CD14-positive monocyte (primary cell): ENCODE data around the gene SCAPER. TPM values are rescaled to one million over a fixed set of nuclear protein-coding genes. Genes with fewer than 3 reads are reported as not detected.
"Not testable (repeated sequence)": the region's sequence is repeated elsewhere in the genome, so short reads cannot be mapped to it uniquely, and the experiment has no call there.

Experiments
- DNase-seq, 3 donors: peaks; one replicate each; pipeline ENCODE4 v3.0.0-alpha.2; 2011 to 2022
- H2AFZ ChIP-seq: 2 replicates; pipeline ENCODE4 v1.6.0; 2012; ENCODE audit warnings: mild to moderate bottlenecking, low read depth, low read length, inconsistent platforms; ENCODE audit not compliant: insufficient read depth, poor library complexity, severe bottlenecking
- H3K27ac ChIP-seq, 2 donors: 1 replicate in 1 of 2; 2 replicates in 1 of 2; pipeline ENCODE4 v1.5.1; 2012 to 2013; ENCODE audit warnings: low read length in 2 of 2, control low read depth in 1 of 2, inconsistent platforms in 1 of 2, low read depth in 1 of 2, mild to moderate bottlenecking in 1 of 2
- H3K27me3 ChIP-seq, 2 donors: one replicate each; pipeline versions ENCODE4 v1.6.0 to v1.6.1; 2011 to 2013; ENCODE audit warnings: low read length in 2 of 2; ENCODE audit not compliant: control insufficient read depth in 2 of 2, insufficient read depth in 2 of 2
- H3K36me3 ChIP-seq, 2 donors: replicated peaks in 1 of 2; 1 replicate in 1 of 2; 2 replicates in 1 of 2; pipeline versions ENCODE4 v1.5.1 to v1.6.1; 2012 to 2013; ENCODE audit warnings: low read length in 2 of 2, control low read depth in 1 of 2, inconsistent platforms in 1 of 2, mild to moderate bottlenecking in 1 of 2; ENCODE audit not compliant: insufficient read depth in 2 of 2, control insufficient read depth in 1 of 2
- H3K4me1 ChIP-seq, 2 donors: 1 replicate in 1 of 2; 2 replicates in 1 of 2; pipeline versions ENCODE4 v1.5.1 to v1.6.1; 2012 to 2013; ENCODE audit warnings: low read length in 2 of 2, control low read depth in 1 of 2, inconsistent platforms in 1 of 2, mild to moderate bottlenecking in 1 of 2, moderate library complexity in 1 of 2; ENCODE audit not compliant: insufficient read depth in 2 of 2, control insufficient read depth in 1 of 2
- H3K4me2 ChIP-seq: replicated peaks from 2 replicates; pipeline ENCODE3; 2012; ENCODE audit warnings: low read length, moderate library complexity, mild to moderate bottlenecking; ENCODE audit not compliant: poor library complexity, severe bottlenecking; ENCODE audit errors: extremely low read depth
- H3K4me3 ChIP-seq, 3 experiments: fragments of 200-600 bp in 1 of 3; sonication (generic) in 1 of 3; replicated peaks in 1 of 3; 1 replicate in 2 of 3; 2 replicates in 1 of 3; pipeline ENCODE4 v1.5.1; 2011 to 2013; ENCODE audit warnings: low read length in 3 of 3, mild to moderate bottlenecking in 3 of 3, control low read depth in 2 of 3, low read depth in 2 of 3, inconsistent platforms in 1 of 3, moderate library complexity in 1 of 3
- H3K79me2 ChIP-seq: 2 replicates; pipeline ENCODE4 v1.6.0; 2012; ENCODE audit warnings: mild to moderate bottlenecking, control low read depth, inconsistent platforms, low read length, moderate library complexity; ENCODE audit not compliant: insufficient read depth
- H3K9ac ChIP-seq: 2 replicates; pipeline ENCODE4 v1.6.0; 2017; ENCODE audit warnings: low read length, mild to moderate bottlenecking; ENCODE audit not compliant: insufficient read depth, poor library complexity, severe bottlenecking
- H3K9me3 ChIP-seq, 2 donors: replicated peaks in 1 of 2; 1 replicate in 1 of 2; 2 replicates in 1 of 2; pipeline versions ENCODE4 v1.5.1 to v1.6.1; 2012 to 2013; ENCODE audit warnings: low read length in 2 of 2, control low read depth in 1 of 2; ENCODE audit not compliant: control insufficient read depth in 1 of 2, insufficient read depth in 1 of 2
- H4K20me1 ChIP-seq: 2 replicates; pipeline ENCODE4 v1.6.0; 2012; ENCODE audit warnings: mild to moderate bottlenecking, low read length, control low read depth, moderate library complexity; ENCODE audit not compliant: insufficient read depth
- H3K27ac Mint-ChIP-seq, 7 donors: one replicate each; pipeline ENCODE4 v1.8.0; 2020; ENCODE audit warnings: mild to moderate bottlenecking in 7 of 7, mixed read lengths in 7 of 7, moderate library complexity in 6 of 7, inconsistent platforms in 2 of 7
- H3K27me3 Mint-ChIP-seq, 3 donors: one replicate each; pipeline ENCODE4 v1.8.0; 2021 to 2022; ENCODE audit warnings: low read depth in 3 of 3, mild to moderate bottlenecking in 3 of 3, mixed read lengths in 3 of 3, moderate library complexity in 3 of 3, inconsistent platforms in 1 of 3
- H3K36me3 Mint-ChIP-seq, 2 donors: one replicate each; pipeline ENCODE4 v1.8.0; 2020; ENCODE audit warnings: mixed read lengths in 2 of 2, inconsistent platforms in 1 of 2, mild to moderate bottlenecking in 1 of 2
- H3K4me1 Mint-ChIP-seq: one replicate; pipeline ENCODE4 v1.8.0; 2020; ENCODE audit warnings: mild to moderate bottlenecking, mixed read lengths
- H3K4me3 Mint-ChIP-seq, 2 donors: one replicate each; pipeline ENCODE4 v1.8.0; 2020; ENCODE audit warnings: mild to moderate bottlenecking in 2 of 2, mixed read lengths in 2 of 2, moderate library complexity in 1 of 2
- H3K9me3 Mint-ChIP-seq, 7 donors: one replicate each; pipeline ENCODE4 v1.8.0; 2020 to 2022; ENCODE audit warnings: mixed read lengths in 7 of 7, mild to moderate bottlenecking in 6 of 7, moderate library complexity in 6 of 7, inconsistent platforms in 2 of 7
- WGBS: methylation state at CpG from one replicate; pipeline ENCODE4 v1.1.5; 2013; ENCODE audit warnings: missing lambda C conversion rate; ENCODE audit not compliant: insufficient coverage; 5-methylcytosine and 5-hydroxymethylcytosine counted together
- intact Hi-C, 2 donors: fragments of 100-400 bp; cut with micrococcal nuclease; formaldehyde crosslinking; loops; one replicate each; pipeline versions ENCODE4 v1.15.0 to v1.15.1; 2023
- polyA plus RNA-seq, 3 donors: library from polyadenylated mRNA; depleted of rRNA in 1 of 3; unstranded in 2 of 3; stranded (reverse) in 1 of 3; fragments of 300-500 nt in 2 of 3; fragments of >200 nt in 1 of 3; fragmentation: Illumina TruSeq in 2 of 3; gene quantifications; 1 replicate in 2 of 3; 2 replicates in 1 of 3; pipeline ENCODE4 v1.2.3, GENCODE V29; 2012 to 2021
- TF ChIP-seq, protein P1 (sequence below): fragments of 200-600 bp; IDR thresholded peaks from one replicate; pipeline ENCODE4 v1.8.0; 2022; ENCODE audit warnings: antibody characterized with exemption, mild to moderate bottlenecking

Gene SCAPER
- polyA plus RNA-seq, 3 donors, result 2.5 to 5.4 (median 4.2) TPM

DNA sequence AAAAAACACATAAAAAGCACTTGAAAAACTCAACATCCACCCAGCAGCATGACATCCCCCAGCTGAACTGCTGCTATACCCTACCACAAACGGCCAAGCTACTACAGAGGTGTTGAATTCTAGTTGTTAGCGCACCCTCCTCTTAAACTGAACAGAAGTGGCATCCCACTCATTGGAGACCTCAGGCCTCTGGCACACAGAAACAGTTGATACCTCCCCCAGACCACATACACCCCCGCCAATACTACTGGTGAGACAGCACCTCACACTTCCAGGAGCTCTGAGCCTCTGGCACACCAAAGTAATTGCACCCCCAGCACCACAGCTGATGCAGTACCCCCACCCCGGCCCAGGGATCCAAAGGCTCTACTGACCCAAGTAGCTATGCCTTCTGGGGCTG, 190.2 kb downstream of the SCAPER start:
- Histone ChIP-seq H3K4me3 (no peak overlapping the region), H3K79me2 (no peaks in the 10 kb centered on the region), H3K27ac (no peak overlapping the region), H4K20me1 (no peaks in the 10 kb centered on the region), H3K9me3 (peaks cover 0 to 12% of the 10 kb centered on the region in 2 donors), H2AFZ (no peak overlapping the region), H3K4me2 (no peak overlapping the region), H3K27me3 (no peaks in the 10 kb centered on the region), H3K36me3 (peaks cover 3 to 23% of the 10 kb centered on the region in 2 donors), H3K4me1 (no peaks in the 10 kb centered on the region), H3K9ac (no peak overlapping the region)
- DNase-seq, result no peak
- Mint-ChIP-seq H3K27ac (no peak overlapping the region), H3K4me3 (no peak overlapping the region), H3K4me1 (peaks cover 9% of the 10 kb centered on the region), H3K27me3 (no peaks in the 10 kb centered on the region), H3K9me3 (peaks cover 16 to 34% (median 18%) of the 10 kb centered on the region in 7 donors), H3K36me3 (peaks cover 24 to 29% of the 10 kb centered on the region in 2 donors)
- intact Hi-C loops, result no loop called here
- TF ChIP-seq, protein P1, sequence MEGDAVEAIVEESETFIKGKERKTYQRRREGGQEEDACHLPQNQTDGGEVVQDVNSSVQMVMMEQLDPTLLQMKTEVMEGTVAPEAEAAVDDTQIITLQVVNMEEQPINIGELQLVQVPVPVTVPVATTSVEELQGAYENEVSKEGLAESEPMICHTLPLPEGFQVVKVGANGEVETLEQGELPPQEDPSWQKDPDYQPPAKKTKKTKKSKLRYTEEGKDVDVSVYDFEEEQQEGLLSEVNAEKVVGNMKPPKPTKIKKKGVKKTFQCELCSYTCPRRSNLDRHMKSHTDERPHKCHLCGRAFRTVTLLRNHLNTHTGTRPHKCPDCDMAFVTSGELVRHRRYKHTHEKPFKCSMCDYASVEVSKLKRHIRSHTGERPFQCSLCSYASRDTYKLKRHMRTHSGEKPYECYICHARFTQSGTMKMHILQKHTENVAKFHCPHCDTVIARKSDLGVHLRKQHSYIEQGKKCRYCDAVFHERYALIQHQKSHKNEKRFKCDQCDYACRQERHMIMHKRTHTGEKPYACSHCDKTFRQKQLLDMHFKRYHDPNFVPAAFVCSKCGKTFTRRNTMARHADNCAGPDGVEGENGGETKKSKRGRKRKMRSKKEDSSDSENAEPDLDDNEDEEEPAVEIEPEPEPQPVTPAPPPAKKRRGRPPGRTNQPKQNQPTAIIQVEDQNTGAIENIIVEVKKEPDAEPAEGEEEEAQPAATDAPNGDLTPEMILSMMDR, result no peak
- 86% methylated on average over 4 of the region's 4 CpGs for WGBS

DNA sequence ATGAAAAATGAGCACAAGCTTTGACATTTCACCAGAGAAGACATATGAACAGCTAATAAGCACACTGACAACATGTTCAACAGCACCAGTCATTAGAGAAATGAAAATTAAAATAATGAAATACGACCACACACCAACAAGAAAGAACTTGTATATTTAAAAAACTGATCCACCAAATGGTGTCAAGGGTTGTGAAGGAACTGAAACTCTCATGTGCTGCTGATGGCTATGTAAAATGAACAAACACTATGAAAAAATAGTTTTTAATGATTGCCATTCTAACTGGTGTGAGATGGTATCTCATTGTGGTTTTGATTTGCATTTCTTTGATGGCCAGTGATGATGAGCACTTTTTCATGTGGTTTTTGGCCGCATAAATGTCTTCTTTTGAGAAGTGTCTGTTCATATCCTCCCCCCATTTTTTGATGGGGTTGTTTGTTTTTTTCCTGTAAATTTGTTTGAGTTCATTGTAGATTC, 193.8 kb downstream of the SCAPER start:
- TF ChIP-seq, protein P1, result no peak
- intact Hi-C loops, result no loop called here
- Histone ChIP-seq H3K79me2 (no peaks in the 10 kb centered on the region), H3K9me3 (peaks cover 0 to 12% of the 10 kb centered on the region in 2 donors), H4K20me1 (no peaks in the 10 kb centered on the region), H2AFZ (no peak overlapping the region), H3K4me1 (no peaks in the 10 kb centered on the region), H3K27ac (no peak overlapping the region), H3K4me2 (no peak overlapping the region), H3K27me3 (no peaks in the 10 kb centered on the region), H3K36me3 (peaks cover 3 to 17% of the 10 kb centered on the region in 2 donors), H3K4me3 (no peak overlapping the region), H3K9ac (no peak overlapping the region)
- DNase-seq, result no peak
- H3K36me3 Mint-ChIP-seq, result peaks cover 22 to 25% of the 10 kb centered on the region in 2 donors
- no peaks in the 10 kb centered on the region for H3K27me3 Mint-ChIP-seq
- peaks cover 10 to 26% (median 13%) of the 10 kb centered on the region in 7 donors for H3K9me3 Mint-ChIP-seq
- H3K4me3 Mint-ChIP-seq, result no peak overlapping the region
- WGBS, result no CpG with 5 or more reads among the region's 2 CpGs
- peaks cover 11% of the 10 kb centered on the region for H3K4me1 Mint-ChIP-seq
- no peak overlapping the region for H3K27ac Mint-ChIP-seq

DNA sequence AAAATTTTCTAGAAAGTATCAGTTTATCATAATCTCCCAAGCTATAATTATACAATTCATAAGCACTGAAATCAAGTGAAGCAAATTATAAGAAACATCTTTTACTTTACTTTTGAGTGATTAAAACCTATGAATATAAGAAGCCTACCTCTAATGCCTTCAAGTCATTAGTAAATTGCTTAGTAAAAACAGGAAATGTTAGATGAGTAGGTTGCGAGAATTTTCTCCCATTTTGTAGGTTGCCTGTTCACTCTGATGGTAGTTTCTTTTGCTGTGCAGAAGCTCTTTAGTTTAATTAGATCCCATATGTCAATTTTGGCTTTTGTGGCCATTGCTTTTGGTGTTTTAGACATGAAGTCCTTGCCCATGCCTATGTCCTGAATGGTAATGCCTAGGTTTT, 201.1 kb downstream of the SCAPER start:
- H3K27ac Mint-ChIP-seq, H3K9ac ChIP-seq, H3K9me3 ChIP-seq, H4K20me1 ChIP-seq, H3K4me3 Mint-ChIP-seq, H3K27me3 Mint-ChIP-seq, H3K4me1 ChIP-seq, H3K9me3 Mint-ChIP-seq, H2AFZ ChIP-seq, H3K79me2 ChIP-seq, DNase-seq, H3K4me3 ChIP-seq, intact Hi-C loops, H3K4me2 ChIP-seq, H3K4me1 Mint-ChIP-seq, H3K27me3 ChIP-seq, H3K27ac ChIP-seq: not testable (repeated sequence)
- H3K36me3 ChIP-seq, result peaks cover 6 to 17% of the 10 kb centered on the region in 2 donors
- no CpG with 5 or more reads among the region's 1 CpG for WGBS
- H3K36me3 Mint-ChIP-seq, result peaks cover 25 to 41% of the 10 kb centered on the region in 2 donors
